Dermis microvascular lymphatic vessel endothelial cell (primary cell): Measurements from ENCODE around the gene IBTK. TPM values are rescaled to one million over a fixed set of nuclear protein-coding genes. Genes with fewer than 3 reads are reported as not detected.
"Not testable (repeated sequence)": the region's sequence is repeated elsewhere in the genome, so short reads cannot be mapped to it uniquely, and the experiment has no call there.

ENCODE experiments used
- DNase-seq, 2 donors: peaks; one replicate each; pipeline versions ENCODE4 v3.0.0 to v3.0.0-alpha.2; 2010; ENCODE audit warnings: low read depth in 2 of 2
- total RNA-seq: library from RNA; depleted of rRNA; stranded (reverse); fragments of >200 nt; gene quantifications from 2 replicates; pipeline ENCODE4 v1.2.1, GENCODE V29; 2014

IBTK gene
- total RNA-seq, 1 donor from 2014 or later, result 38.6 TPM

DNA sequence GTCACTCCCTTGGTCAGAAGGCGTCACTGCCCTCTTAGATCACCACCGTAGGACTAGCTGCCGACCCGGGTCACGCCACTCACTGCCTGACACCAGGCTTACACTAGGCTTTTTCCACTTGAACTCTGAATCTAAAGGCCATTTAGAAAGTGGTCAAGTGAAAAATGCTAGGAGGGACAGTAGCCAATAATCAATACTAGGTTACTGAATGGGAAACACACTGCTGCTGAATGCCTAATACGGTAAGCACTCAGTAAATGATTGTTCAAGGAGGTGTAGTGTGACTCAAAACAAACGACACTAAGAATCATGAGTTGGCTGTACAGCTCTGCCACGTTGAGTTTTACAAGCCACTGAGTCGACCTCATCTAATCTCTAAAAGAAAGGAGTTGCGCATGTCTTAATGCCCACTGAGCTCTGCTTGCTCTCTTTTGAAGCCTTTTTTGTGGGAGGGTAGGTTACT lies 760 bp upstream of the IBTK start:
- DNase-seq, result no peak

DNA sequence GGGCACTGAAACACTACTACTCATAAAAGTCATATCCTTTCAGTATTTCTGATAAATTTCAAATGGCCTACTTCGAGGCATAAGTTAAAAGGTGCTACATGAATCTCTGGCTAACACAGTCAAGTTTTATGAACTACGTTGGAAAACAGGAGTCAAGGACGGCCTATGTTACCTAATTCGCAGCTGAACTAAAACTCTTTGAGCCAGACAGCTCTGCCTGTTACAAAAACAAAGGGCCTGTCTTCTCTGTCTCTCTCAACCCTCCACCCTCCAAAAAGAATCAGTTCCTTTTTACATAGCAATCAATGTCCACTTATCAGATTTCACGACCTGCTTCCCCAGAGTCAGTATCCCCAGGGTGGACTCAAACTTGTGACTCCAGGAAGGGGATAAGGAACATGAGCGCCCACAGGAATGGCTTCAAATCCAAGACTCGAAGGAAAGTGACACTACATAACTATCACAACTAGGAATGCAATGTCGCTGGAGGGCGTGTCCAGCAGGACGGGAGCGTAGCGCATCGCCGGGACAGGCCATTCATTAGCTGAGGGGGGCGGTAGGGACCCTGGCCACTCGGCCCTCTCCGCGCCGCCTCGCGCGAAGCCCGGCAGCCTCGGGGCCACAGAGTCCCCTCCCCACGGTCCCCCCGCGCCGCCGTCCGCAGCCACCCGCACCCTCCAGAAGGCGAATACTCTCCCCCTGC lies 591 bp downstream of the IBTK start:
- peak; percentile 37 to 78 for DNase-seq

DNA sequence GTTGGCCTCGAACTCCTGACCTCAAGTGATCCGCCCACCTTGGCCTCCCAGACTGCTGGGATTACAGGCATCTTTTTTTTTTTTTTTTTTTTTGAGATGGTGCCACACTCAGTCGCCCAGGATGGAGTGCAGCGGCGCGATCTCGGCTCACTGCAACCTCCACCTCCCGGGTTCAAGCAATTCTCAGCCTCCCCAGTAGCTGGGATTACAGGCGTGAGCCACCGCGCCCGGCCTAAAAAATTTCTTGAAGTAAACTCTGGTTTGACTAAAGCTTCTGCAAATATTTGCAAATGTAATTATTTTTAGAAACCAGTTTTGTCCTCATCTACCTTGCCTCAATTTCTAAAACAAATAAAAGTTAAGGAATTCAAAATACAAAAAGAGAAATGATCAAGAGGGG lies 1.2 kb downstream of the IBTK start:
- no peak for DNase-seq

DNA sequence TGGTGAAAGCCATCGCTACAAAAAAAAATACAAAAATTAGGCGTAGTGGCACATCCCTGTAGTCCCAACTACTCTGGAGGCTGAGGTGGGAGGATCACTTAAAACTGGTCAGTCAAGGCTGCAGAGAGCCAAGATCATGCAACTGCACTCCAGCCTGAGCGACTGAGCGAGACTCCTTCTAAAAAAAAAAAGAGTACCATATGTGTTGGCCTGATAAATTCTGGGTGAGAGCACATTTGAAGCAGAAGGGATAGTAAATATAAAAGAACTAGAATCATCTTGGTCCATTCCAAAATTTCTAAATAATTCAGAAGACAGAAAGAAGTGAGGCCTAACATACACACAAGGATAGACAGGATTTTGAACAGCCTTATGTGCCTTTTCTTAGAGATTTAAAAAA lies 2.2 kb downstream of the IBTK start:
- no peak for DNase-seq

DNA sequence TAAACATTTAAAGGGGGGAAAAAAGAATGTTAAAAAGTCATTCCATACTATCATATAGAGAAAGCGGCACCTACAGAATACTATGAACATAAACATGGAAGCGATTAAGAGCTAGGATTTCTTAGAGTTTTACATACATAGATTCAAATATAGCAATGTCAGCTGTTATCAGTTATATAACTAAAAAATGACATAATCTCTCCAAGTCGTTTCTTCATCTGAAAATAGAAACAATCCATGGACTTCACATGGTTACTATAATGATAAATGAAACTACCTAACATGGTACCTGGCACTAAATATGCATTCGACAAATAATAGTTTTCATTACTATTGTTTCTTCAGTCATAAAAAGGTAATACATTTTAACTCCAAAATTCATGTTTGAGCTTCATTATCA lies 3.7 kb downstream of the IBTK start:
- no peak for DNase-seq

DNA sequence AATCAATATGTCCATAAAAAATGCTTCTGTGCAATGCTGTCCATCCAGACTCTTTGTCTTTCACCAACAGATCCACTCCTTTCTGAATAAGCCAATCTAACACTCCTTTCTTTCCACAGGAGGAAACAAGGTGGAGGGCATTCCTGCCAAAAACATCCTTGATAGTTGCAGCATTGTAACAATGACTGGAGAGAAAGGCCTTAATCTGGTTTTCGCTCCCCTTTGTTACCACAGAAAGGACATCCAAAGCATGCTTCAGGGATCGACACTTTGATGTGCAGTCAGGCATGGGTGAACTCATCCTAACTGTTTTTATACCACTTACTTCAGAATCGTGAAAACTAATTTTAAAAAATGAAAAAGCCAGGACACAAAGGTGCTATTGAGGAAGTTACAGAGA lies 7.4 kb downstream of the IBTK start:
- DNase-seq, result no peak

DNA sequence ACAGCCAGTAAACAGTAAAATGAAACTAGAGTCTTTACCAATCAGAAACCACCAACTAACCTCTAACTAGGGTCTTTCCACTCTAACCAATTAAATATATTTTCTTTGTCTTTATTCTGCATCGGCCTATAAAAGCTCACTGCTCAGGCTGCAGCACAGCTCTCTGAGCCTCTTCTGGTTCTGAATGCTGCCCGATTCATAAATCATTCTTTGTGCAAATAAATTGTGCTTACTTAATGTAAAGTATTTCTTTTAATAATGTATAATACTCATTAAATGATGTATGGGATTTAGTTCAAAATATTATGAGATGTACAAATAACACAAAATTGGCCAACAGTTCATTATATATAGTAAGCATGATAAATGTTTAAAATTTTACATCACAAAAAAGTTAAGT lies 7.9 kb downstream of the IBTK start:
- DNase-seq, result no peak

DNA sequence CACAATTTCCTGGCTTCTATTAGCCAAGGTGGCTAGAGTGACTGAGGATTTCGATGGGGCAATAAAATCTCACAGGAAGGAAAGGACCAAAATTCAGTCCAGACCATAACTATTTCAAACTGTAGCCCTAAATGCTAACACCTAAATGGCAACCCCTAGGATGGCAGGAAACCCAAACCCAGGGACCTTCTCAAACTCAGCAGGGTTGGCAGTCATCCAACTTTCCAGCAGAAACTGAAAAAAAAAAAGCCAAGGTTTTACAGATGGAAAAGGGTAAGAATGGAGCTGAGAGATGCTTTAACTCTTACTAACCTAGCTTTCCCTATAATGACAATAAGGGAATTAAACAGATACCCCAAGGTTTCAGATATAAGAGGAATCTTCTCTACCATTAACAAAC lies 10.5 kb downstream of the IBTK start:
- DNase-seq, result peak in 1 of 2 donors; percentile 24

DNA sequence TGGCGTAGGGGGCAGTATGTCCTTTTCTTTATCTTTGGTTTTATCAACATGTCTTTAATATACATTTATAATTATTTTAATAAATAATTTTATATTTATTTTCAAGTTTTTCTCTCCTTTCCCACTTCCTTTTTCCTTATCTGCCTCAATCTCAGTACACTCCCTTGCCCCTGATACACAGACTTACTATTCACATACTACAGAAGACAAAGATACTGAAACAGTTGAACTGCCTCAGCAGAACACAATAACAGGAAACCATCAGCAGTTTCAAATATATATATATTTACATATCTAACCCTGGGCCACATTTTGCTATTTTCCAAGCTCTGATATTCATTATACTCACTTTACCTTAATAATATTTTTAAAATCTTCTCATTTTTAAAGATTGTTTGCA lies 19.8 kb downstream of the IBTK start:
- peak in 1 of 2 donors; percentile 32 for DNase-seq

DNA sequence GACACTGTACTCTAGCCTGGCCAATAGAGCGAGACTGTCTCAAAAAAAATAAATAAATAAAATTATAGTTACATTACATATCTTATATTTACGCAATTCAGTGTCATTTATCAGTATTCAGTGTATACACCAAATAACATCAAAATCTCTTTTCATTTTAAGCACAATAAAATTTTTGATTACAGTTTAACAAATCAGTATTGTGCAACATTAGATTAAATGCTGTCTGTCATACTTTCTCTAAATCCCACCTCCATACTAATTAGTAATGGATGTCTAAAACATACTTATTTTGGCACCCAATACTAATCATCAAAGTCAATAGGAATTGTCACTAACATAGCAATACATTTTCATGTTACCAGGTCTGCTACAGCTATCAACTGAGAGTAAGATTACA lies 27.4 kb downstream of the IBTK start:
- no peak for DNase-seq

DNA sequence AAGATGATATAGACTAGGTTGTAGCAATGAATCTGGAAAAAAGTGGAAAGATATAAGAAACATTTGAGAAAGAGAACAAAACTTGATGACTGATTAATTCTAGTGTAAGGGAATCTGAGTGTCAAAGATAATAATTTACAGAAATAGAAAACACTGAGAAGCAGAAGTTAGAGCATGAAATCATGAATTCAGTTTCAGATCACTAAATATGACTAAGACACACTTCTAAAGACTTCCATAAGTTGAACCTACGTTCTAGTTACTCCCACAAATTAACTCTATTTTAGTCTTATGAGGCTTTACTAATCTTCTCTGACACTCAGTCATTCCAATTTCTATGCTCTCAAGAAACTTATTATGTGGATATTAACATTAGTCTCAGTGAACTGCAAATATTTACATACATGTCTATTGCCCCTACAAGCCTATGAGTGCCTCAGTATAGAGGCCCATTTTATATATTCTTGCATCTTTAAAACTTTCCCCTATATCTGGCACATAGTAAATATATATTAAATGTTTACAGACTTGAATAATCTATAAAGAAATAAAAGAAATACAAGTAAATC lies 30.4 kb downstream of the IBTK start:
- no peak for DNase-seq

DNA sequence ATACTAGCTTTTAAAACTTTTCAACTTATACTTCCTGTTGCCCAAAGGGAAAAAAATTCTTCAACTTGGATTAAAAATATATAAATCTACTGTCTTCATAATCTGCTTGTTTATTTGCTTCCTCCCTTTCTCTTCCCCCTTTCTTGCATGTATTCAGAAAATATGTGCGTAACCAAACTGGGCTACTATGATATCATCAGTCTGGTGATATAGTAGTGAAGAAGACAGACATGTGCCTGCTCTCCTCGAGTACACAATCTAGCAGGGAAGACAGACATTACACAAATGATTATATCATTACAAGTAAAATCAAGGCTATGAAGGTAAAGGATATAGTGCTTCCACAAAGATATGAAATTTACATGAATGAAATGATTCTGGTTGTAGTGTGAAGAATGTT lies 31.0 kb downstream of the IBTK start:
- DNase-seq, result no peak

DNA sequence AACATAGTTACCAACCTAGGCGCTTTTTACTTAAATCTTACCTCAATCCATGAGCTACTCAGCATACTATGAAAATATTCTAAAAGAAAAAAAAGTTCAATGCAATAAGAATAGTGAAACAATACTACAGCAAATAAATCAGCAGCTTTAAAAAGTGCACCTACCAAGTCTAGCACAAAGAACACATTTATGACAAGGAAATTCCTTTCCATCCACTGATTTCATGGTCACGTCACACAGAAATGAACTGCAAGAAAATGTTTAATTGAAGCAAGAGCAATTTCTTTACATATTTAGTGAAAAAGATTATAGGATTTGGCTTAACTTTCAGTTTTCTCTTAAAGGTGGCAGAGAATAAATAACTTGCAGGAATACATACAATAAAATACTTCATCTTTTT lies 36.2 kb downstream of the IBTK start:
- no peak for DNase-seq

DNA sequence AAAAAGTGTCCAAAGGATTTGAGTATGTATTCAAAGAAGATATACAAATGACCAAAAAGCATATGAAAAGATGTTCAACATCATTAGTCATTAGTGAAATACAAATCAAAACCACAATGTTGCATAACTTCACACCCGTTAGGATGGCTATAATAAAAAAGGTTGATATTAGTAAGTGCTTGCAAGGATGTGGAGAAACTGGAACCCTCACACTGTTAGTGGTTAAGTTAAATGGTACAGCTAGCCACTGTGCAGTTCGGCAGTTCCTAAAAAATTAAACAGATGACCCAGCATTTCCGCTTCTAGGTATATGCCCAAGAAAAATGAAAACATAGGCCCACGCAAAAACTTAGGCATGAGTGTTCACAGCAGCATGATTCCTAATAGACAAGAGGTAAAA lies 38.6 kb downstream of the IBTK start:
- no peak for DNase-seq

DNA sequence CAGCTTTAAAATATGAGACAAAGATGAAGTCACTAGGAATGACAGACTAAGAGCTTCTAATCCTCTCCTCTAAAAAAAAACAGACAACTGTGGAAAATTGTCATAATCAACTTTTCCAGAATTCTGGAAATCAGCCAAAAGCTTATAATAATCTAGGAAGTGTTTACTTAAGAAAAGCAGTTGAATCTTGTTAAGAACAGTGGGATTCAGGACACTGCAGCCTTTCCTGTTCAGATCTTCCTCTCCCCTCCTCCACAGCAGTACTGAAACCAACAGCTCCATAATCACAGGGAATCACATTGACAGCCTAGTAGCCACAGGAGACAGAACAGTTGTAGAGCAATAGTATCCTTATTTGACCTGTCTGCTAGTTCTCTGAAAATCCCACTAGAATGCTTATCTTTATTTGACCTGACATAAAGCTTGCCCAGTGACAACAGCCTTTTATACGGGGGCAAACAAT lies 41.6 kb downstream of the IBTK start:
- DNase-seq, result peak; percentile 17 to 79

DNA sequence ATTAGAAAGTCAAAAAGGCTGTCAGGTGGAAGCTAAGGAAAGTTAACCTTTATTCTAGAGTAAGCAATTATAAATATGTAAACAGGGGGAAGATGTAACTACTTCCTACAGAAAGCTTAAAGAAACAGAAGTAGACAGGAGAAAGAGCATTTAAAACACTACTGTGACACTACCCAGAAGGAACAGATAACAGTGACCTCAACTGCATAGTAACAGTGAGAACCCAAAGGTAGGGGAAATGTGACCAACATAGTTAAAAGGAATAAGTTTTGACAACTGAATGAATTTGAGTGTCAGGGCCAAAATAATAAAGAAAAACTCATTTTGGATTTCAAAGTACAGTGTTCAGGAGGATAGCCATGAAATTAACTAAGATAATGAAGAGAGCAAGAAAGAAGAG lies 43.5 kb downstream of the IBTK start:
- DNase-seq, result no peak

DNA sequence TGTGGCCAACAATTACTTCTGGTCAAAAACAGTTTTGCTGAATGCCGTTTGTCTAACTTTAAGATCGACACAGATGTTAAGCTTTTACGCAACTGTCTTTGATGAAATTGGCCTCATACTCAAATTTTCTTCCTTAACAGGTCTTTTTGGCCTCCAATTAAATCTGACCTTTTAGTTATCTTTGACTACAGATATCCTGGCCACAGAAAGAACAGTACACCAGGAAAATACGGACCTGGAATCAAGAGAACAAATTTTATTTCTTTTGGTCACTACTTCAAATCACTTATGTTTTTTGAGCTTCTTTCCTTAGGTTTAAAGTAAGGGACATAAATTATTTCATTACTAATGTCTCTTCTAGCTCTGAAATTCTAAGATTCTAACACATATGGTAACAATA lies 49.8 kb downstream of the IBTK start:
- no peak for DNase-seq

DNA sequence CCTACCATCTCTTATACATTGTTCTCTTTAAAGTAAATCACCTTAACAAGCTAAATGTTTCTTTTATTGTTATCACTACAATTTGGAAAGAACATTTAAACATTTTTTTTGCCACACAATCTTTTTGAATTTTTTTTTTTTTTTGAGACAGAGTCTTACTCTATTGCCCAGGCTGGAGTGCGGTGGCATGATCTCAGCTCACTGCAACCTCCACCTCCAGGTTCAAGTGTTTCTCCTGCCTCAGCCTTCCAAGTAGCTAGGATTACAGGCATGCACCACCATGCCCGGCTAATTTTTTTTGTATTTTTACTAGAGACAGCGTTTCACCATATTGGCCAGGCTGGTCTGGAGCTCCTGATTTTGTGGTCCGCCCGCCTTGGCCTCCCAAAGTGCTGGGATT lies 50.3 kb downstream of the IBTK start:
- not testable (repeated sequence) for DNase-seq

DNA sequence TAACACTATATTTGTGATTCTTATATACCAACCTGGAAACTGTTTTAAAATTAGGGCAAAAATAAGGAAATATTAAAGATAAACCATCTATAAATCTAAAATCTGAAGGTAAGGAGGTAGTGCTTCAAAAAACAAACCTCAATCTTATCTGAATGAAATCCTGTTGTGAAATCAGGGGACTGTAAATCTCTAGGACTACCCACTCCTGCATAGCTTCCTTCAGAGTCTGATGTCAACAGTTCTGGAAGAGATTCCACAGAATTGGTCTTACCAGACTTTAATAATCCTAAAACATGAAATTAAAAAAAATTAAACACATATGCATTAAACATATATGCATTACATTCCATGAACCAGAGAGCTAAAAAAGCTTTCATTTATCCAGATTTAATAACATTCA lies 51.4 kb downstream of the IBTK start:
- no peak for DNase-seq

DNA sequence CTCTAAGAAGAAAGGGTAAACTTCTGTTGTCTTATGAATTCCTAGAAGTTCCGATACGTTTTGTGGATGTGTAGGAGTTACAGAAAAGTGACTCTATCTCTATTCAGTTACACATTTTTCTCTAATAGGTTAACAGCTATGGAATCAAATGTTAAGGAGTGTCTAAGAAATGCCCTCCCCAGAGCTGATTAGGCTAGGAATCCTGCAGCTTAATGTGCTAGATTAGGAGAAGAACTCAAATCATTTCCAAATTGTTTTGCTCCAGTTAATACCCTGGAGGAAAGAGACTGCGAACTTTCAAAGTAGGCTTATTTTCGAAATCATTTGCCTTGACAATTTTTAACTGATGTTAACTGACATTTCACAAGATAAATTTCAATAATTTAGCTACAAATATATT lies 51.9 kb downstream of the IBTK start:
- no peak for DNase-seq

DNA sequence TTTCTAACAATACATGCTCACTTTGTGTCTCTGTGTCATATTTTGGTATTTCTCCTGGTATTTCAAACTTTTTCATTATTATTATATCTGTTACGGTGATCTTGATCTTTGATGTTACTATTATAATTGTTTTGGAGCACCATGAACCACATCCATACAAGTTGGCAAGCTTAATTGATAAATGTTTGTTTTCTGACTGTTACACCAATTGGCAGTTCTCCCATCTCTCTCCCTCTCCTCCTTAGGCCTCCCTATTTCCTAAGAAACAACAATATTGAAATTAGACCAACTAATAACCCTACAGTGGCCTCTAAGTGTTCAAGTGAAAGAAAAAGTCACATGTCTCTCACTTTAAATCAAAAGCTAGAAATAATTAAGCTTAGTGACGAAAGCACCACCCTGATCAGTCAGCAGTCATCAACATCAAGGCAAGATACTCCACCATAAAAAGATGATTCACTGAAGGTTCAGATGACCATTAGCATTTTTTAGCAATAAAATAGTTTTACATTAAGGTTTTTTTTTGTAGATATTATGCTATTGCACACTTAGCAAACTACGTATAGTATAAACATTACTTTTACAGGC lies 61.5 kb downstream of the IBTK start:
- no peak for DNase-seq

DNA sequence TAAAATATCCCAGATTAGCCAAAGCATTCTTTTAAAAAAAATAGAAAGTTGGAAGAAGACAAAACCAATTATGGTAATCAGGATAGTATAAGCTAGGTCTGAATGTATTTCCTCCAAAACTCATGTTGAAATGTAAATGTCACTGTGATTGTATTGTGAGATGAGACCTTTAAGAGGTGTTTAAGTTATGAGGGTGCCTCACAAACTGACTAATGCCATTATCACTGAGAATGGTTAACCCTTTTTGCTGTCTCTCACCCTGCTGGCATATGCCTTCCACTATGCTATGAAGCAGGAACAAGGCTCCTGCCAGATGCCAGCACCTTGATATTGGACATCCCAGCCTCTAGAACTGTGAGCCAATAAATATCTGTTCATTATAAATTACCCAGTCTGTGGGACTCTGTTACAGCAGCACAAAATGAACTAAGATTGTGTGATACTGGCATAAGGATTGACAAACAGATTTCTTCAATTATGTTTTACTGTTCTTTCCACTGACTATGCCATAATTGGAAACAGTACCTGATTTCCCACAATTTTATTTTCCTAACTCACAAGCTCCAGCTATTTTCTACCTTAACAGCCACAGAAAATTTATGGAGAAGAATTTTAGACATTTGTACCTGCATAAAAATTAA lies 63.8 kb downstream of the IBTK start:
- no peak for DNase-seq

DNA sequence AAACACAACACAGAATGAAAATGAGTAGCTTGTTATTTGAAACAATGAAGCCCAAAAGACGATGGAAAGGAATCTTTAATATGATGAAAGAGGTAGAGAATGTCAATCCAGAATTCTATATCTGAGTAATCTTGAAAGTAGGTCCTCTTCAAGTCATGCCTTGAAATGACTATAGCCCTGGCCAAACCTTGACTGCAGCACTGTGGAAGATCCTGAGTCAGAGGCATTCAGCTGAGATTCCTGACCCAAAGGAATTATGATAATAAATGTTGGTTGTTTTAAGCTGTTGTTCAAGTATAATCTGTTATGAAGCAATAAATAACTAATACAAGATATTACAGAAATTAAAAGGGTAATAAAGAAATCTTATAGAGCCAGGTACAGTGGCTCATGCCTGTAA lies 64.8 kb downstream of the IBTK start:
- DNase-seq, result no peak
